Stimulated activated CD8-positive, alpha-beta memory T cell treated with anti-CD3 and anti-CD28 coated beads, Interleukin-2, amount 100 ng/mL, for 1 hour (primary cell): ENCODE measurements around the gene FGF3.

ENCODE experiments used
- DNase-seq, 2 donors: peaks; one replicate each; pipeline ENCODE4 v3.0.0-alpha.2; 2020; ENCODE audit warnings: low read depth in 2 of 2

The FGF3 gene

GRCh38 chr11:69818603-69819441 lies at the start of gene FGF3:
Gene FGF3, minus strand, starts transcription at chr11:69819416. Its CDS starts 483 bp downstream, at chr11:69818933.
- no peak for DNase-seq

GRCh38 chr11:69868871-69869270 lies 49.7 kb upstream of the FGF3 start:
- no peak for DNase-seq

- no peak for DNase-seq
These were observed 49.0 kb upstream of the FGF3 start for GRCh38 chr11:69868006-69868810.

GRCh38 chr11:69867076-69868005 lies 48.1 kb upstream of the FGF3 start:
- no peak for DNase-seq

GRCh38 chr11:69866648-69867047 lies 47.4 kb upstream of the FGF3 start:
- no peak for DNase-seq

- no peak for DNase-seq
These were observed 46.5 kb upstream of the FGF3 start for GRCh38 chr11:69865707-69866106.

- no peak for DNase-seq
These were observed 45.8 kb upstream of the FGF3 start for GRCh38 chr11:69864686-69865661.

- no peak for DNase-seq
These were observed 44.5 kb upstream of the FGF3 start for GRCh38 chr11:69863544-69864200.

GRCh38 chr11:69862797-69863543 lies 43.8 kb upstream of the FGF3 start:
- DNase-seq = no peak

- DNase-seq = no peak
These were observed 43.1 kb upstream of the FGF3 start for GRCh38 chr11:69862331-69862771.

GRCh38 chr11:69861901-69862300 lies 42.7 kb upstream of the FGF3 start:
- no peak for DNase-seq

GRCh38 chr11:69860796-69861445 lies 41.7 kb upstream of the FGF3 start:
- DNase-seq = no peak

- no peak for DNase-seq
These were observed 41.0 kb upstream of the FGF3 start for GRCh38 chr11:69860244-69860643.

- DNase-seq = no peak
These were observed 40.2 kb upstream of the FGF3 start for GRCh38 chr11:69859275-69859934.

- no peak for DNase-seq
These were observed 36.2 kb upstream of the FGF3 start for GRCh38 chr11:69855421-69855820.

GRCh38 chr11:69854713-69855112 lies 35.5 kb upstream of the FGF3 start:
- DNase-seq = no peak

GRCh38 chr11:69852056-69852455 lies 32.8 kb upstream of the FGF3 start:
- no peak for DNase-seq

GRCh38 chr11:69848201-69848600 lies 29.0 kb upstream of the FGF3 start:
- DNase-seq = no peak
